Prostate gland (tissue), 2 donors: ENCODE data around the gene SEC23A. TPM values are rescaled to one million over a fixed set of nuclear protein-coding genes. Genes with fewer than 3 reads are reported as not detected.
"Not testable (repeated sequence)": the region's sequence is repeated elsewhere in the genome, so short reads cannot be mapped to it uniquely, and the experiment has no call there.

Experiments used
- DNase-seq: peaks from one replicate; pipeline ENCODE4 v3.0.0-alpha.2; 2019; ENCODE audit warnings: low spot score
- H3K27ac ChIP-seq, 2 donors: fragments of 200-600 bp; sonication (generic); 2 replicates each; pipeline ENCODE4 v1.5.1; 2017 to 2019
- H3K27me3 ChIP-seq: fragments of 200-600 bp; sonication (generic); replicated peaks from 2 replicates; pipeline ENCODE4 v1.5.1; 2019; ENCODE audit not compliant: insufficient read depth
- H3K36me3 ChIP-seq, 2 donors: fragments of 200-600 bp; sonication (generic); 1 replicate in 1 of 2; 2 replicates in 1 of 2; pipeline versions ENCODE4 v1.5.1 to v1.8.1; 2017 to 2019
- H3K4me1 ChIP-seq: fragments of 200-600 bp; sonication (generic); replicated peaks from 2 replicates; pipeline ENCODE4 v1.5.1; 2019
- H3K4me3 ChIP-seq, 2 donors: fragments of 200-600 bp; sonication (generic); 2 replicates each; pipeline ENCODE4 v1.5.1; 2017 to 2019
- H3K9me3 ChIP-seq: fragments of 200-600 bp; sonication (generic); 2 replicates; pipeline ENCODE4 v1.5.1; 2017
- CTCF ChIP-seq, 4 experiments: fragments of 200-600 bp in 2 of 4; fragments of 450-650 bp in 2 of 4; sonication (generic) in 2 of 4; IDR thresholded peaks; 1 replicate in 3 of 4; 2 replicates in 1 of 4; pipeline ENCODE4 v1.5.1; 2016 to 2019; ENCODE audit warnings: antibody characterized with exemption in 4 of 4, mild to moderate bottlenecking in 2 of 4, moderate library complexity in 2 of 4
- POLR2A ChIP-seq: fragments of 450-650 bp; IDR thresholded peaks from one replicate; pipeline ENCODE4 v1.6.1; 2016; ENCODE audit warnings: antibody characterized with exemption, mild to moderate bottlenecking
- POLR2AphosphoS5 ChIP-seq: sonication (generic); formaldehyde crosslinking; IDR thresholded peaks from one replicate; pipeline ENCODE4 v1.6.1; 2017; ENCODE audit warnings: antibody characterized with exemption
- WGBS: methylation state at CpG from one replicate; pipeline ENCODE4 v1.1.5; 2018; 5-methylcytosine and 5-hydroxymethylcytosine counted together
- intact Hi-C: fragments of 100-400 bp; cut with DNase I; formaldehyde crosslinking; loops from one replicate; pipeline ENCODE4 v1.14.2; 2022
- total RNA-seq, 2 donors: library from RNA; depleted of rRNA; stranded (reverse); fragments of >200 nt; gene quantifications; one replicate each; pipeline ENCODE4 v1.1.0, GENCODE V29; 2016

Gene SEC23A
- total RNA-seq: 100 to 1,000 TPM in 1 of 2 donors, 10 to 100 TPM in 1; 54.7 to 102 TPM

GRCh38 chr14:39102969-39103957, at the start of gene SEC23A:
Gene SEC23A (minus strand): TSS chr14:39103235. CDS start chr14:39096118, 7,117 bp downstream.
- WGBS: under 1% methylated on average over 54 of the region's 58 CpGs
- peak; percentile 88 for TF ChIP-seq POLR2AphosphoS5
- peak; percentile 87 for TF ChIP-seq POLR2A
- TF ChIP-seq CTCF (IDR thresholded peaks at IDR 0.05): no peak

DNA sequence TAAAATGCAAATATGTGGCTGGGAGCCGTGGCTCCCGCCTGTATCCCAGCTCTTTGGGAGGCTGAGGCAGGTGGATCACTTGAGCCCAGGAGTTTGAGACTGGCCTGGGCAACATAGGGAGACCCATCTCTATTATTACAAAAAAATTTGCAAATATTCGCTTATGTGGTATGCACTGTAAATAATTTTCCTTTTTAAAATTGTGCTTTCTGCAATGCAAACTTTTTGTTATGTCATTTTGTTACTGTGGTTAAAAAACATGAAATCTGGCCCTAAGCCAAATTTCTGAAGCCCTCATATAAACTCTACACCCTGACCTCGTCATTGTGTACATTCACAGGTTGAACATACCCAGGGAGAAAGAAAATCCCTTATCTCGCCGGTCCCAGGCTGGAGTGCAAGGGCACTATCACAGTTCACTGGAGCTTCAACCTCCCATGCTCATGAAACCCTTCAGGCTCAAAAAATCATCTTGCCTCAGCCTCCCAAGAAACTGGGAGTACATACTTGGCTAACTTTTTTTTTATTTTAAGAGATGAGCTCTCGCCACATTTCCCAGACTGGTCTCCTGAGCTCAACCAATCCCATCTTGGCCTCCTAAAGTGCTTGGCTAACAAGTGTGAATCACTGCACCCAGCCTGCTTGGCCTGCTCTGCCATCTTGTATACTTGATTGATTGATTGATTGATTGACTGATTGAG, 42.4 kb upstream of the SEC23A start:
- intact Hi-C loops: no loop called here
- H3K4me3 ChIP-seq: no peak overlapping the region
- 77% methylated on average over 7 of the region's 7 CpGs for WGBS
- no peaks in the 10 kb centered on the region for H3K27me3 ChIP-seq
- H3K4me1 ChIP-seq: no peaks in the 10 kb centered on the region
- no peak for DNase-seq
- H3K9me3 ChIP-seq: no peaks in the 10 kb centered on the region
- TF ChIP-seq POLR2A: no peak
- no peak for TF ChIP-seq POLR2AphosphoS5
- TF ChIP-seq CTCF (IDR thresholded peaks at IDR 0.05): no peak
- no peaks in the 10 kb centered on the region for H3K36me3 ChIP-seq
- H3K27ac ChIP-seq: no peak overlapping the region

More at GRCh38 chr14:39102969-39103957, at the start of gene SEC23A:
- peak; percentile 86 for DNase-seq
- no peaks in the 10 kb centered on the region for H3K4me1 ChIP-seq
- H3K27ac ChIP-seq: peak within 1 kb of the TSS; percentile 97 to 98
- no peaks in the 10 kb centered on the region for H3K36me3 ChIP-seq
- H3K27me3 ChIP-seq: no peaks in the 10 kb centered on the region
- peak within 1 kb of the TSS; percentile 75 to 96 for H3K4me3 ChIP-seq
- no peaks in the 10 kb centered on the region for H3K9me3 ChIP-seq
- intact Hi-C loops: loop anchor here (5.0 kb wide), 3 partner anchors 69 to 329 kb away; partner anchors contain the start of genes FBXO33 and TRAPPC6B

DNA sequence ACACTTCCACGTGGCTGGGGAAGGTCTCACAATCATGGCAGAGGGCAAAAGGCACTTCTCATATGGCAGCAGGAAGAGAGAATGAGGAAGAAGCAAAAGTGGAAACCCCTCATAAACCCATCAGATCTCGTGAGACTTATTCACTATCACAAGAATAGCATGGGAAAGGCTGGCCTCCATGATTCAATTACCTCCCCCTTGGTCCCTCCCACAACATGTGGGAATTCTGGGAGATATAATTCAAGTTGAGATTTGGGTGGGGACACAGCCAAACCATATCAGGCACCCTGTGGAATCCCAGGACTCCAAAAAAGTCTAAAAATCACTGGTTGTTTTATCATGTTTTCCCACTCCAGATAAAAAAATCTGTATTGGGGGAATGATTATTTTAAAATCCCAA, 40.2 kb upstream of the SEC23A start:
- H3K36me3 ChIP-seq, H3K4me3 ChIP-seq, H3K27ac ChIP-seq, intact Hi-C loops, H3K27me3 ChIP-seq, DNase-seq, H3K4me1 ChIP-seq, H3K9me3 ChIP-seq: not testable (repeated sequence)
- WGBS: 78% methylated on average over 2 of the region's 2 CpGs

- H3K27ac ChIP-seq, H3K4me1 ChIP-seq, intact Hi-C loops, DNase-seq, H3K4me3 ChIP-seq, H3K9me3 ChIP-seq, H3K27me3 ChIP-seq, H3K36me3 ChIP-seq: not testable (repeated sequence)
- 100% methylated on average over 1 of the region's 1 CpG for WGBS
Observed at GRCh38 chr14:39141623-39142022, 38.6 kb upstream of the SEC23A start.

DNA sequence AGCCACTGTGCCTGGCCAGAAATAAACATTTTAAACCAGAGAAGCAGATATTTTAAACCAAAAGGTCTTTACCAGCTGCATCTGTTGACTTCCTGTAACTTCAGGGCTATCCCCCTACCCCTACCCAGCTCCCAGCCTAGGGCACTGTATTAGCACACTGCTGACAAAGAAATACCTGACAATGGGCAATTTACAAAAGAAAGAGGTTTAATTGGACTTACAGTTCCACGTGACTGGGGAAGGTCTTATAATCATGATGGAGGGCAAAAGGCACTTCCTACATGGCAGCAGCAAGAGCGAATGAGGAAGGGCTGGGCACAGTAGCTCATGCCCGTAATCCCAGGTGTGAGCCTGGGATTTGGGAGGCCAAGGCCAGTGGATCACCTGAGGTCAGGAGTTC, 37.1 kb upstream of the SEC23A start:
- H3K36me3 ChIP-seq: no peaks in the 10 kb centered on the region
- TF ChIP-seq POLR2A (no peak), CTCF (IDR thresholded peaks at IDR 0.05) (no peak), POLR2AphosphoS5 (no peak)
- 93% methylated on average over 3 of the region's 3 CpGs for WGBS

More for the DNA sequence above, 37.1 kb upstream of the SEC23A start:
- Histone ChIP-seq H3K27ac (no peak overlapping the region), H3K9me3 (no peaks in the 10 kb centered on the region), H3K4me3 (no peak overlapping the region), H3K4me1 (no peaks in the 10 kb centered on the region), H3K27me3 (no peaks in the 10 kb centered on the region)
- DNase-seq: no peak
- intact Hi-C loops: no loop called here
